Stimulated activated CD8-positive, alpha-beta memory T cell treated with anti-CD3 and anti-CD28 coated beads, Interleukin-15, amount 100 ng/mL, for 48 hours (primary cell): ENCODE measurements around the gene ALKBH2.
A peak's percentile ranks its signal among the peaks of the same experiment; 100 is the strongest.

Source experiments
- DNase-seq, 2 donors: peaks; one replicate each; pipeline ENCODE4 v3.0.0-alpha.2; 2020; ENCODE audit warnings: low read depth in 2 of 2

The ALKBH2 gene

GRCh38 chr12:109093022-109093918 is at the start of gene ALKBH2:
TSS of gene ALKBH2 (minus strand) at chr12:109093472. CDS start at chr12:109092786, 686 bp downstream.
- DNase-seq = peak; percentile 90 to 93

DNA sequence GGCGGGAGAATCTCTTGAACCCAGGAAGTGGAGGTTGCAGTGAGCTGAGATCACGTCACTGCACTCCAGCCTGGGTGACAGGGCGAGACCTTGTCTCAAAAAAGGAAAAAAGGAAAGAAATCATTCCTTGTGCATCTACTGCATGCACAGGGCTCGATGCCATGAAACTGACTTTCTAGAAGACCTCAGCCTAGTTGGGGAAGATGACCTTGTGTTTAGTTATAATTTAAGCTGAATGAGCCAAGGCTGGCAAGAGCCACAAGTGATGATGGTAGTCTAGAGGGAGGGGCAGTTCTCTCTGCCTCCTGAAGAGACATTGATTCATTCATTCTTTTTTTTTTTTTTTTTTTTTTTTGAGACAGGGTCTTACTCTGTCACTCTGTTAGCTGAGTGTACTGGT is 47.3 kb upstream of the ALKBH2 start:
- DNase-seq = no peak

DNA sequence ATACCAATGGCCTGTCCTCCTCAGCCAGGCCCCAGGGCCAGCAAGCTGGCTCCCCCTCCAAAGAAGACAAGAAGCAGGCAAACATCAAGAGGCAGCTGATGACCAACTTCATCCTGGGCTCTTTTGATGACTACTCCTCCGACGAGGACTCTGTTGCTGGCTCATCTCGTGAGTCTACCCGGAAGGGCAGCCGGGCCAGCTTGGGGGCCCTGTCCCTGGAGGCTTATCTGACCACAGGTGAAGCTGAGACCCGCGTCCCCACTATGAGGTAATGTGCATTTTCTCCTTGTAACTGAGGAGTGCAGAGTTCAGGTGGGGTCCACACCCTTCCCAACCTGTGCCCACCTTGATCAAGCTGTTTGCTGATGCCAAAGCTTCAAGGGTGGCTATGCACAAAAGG is 46.5 kb upstream of the ALKBH2 start:
- DNase-seq = no peak

- no peak for DNase-seq
Observed at GRCh38 chr12:109139360-109139759, 46.1 kb upstream of the ALKBH2 start.

DNA sequence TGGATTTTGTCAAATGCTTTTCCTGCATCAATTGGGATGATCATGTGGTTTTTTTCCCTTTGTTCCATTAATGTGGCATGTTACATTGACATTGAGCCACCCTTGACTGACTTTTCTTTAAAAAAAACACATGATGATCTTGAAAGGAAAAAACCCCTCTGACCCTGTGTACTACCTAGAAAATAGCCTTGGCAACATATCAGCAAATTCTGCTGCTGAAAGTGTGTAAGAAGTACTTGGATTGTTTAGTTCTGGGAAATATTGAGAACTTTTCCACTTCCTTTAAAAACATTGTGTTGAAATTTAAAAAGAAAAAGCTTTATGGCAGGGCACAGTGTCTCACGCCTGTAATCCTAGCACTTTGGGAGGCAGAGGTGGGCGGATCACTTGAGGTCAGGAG is 43.8 kb upstream of the ALKBH2 start:
- no peak for DNase-seq

GRCh38 chr12:109134186-109134917 is 41.1 kb upstream of the ALKBH2 start:
- no peak for DNase-seq

- no peak for DNase-seq
Observed at GRCh38 chr12:109131154-109132050, 38.1 kb upstream of the ALKBH2 start.

GRCh38 chr12:109130297-109131153 is 37.3 kb upstream of the ALKBH2 start:
- DNase-seq = no peak

DNA sequence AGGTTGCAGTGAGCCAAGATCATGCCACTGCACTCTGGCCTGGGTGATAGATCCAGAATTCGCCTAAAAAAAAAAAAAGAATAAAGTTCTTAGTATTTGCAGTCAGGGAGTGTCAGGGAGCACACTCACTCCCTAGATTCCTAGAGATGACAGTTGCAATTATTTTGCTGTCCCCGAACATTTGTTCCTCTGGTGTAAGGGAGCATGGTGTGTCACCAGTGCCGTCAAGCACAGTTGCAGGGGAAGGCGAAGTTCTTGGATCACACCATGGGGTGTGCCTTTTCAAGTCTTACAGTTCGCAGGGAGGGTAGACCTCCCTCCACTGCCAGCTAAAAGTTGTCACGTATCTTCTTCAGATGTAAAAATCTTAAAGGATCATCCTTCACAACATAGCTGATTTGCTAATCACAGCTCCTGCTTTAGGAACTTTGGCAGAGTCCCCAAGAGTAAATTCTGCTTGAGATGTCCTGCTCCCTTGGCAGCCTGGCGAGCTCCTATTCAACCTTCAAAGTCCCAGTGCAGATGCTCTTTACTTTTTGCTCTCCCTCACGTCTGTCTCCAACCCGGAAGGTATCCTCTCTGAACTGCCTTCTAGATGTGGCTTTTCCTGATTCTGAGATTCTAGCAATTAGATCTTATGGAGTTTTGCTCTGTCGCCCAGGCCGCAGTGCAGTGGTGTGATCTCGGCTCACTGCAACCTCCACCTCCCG is 34.4 kb upstream of the ALKBH2 start:
- DNase-seq = no peak

GRCh38 chr12:109126784-109127183 is 33.5 kb upstream of the ALKBH2 start:
- no peak for DNase-seq

- DNase-seq = no peak
Observed at GRCh38 chr12:109125791-109126190, 32.5 kb upstream of the ALKBH2 start.

- no peak for DNase-seq
Observed at GRCh38 chr12:109124878-109125648, 31.8 kb upstream of the ALKBH2 start.

- no peak for DNase-seq
Observed at GRCh38 chr12:109121346-109121880, 28.1 kb upstream of the ALKBH2 start.

DNA sequence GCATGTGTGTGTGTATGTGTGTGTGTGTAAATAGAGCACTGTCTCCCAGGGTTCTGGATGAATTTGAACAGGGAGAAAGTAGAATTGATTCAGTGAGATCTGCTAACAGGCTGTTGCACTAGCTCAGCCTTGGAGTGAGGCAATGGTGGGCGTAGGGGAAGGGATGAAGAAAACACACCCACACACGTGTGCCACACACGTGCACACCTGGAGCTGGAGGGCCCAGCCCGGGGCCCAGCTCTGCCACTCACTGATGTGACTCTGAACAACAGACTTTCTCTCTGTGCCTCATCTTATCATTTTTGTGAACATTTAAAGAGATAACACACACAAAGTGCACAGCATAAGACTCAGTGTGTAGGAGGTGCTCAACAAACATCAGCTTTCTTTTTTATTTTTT is 27.3 kb upstream of the ALKBH2 start:
- DNase-seq = no peak

- DNase-seq = no peak
Observed at GRCh38 chr12:109120095-109120494, 26.8 kb upstream of the ALKBH2 start.

- DNase-seq = no peak
Observed at GRCh38 chr12:109116611-109116949, 23.3 kb upstream of the ALKBH2 start.

- DNase-seq = no peak
Observed at GRCh38 chr12:109115758-109116610, 22.7 kb upstream of the ALKBH2 start, which contains the start of gene ACACB. TSS of gene ACACB (plus strand) at chr12:109116587. CDS start at chr12:109139406, 22,819 bp downstream.

- no peak for DNase-seq
Observed at GRCh38 chr12:109115404-109115757, 22.1 kb upstream of the ALKBH2 start.
